ENCODE results near the gene MOB3A.
A peak's percentile ranks its signal among the peaks of the same experiment; 100 is the strongest.

The MOB3A gene

GRCh38 chr19:2049741-2050348 is 46.3 kb downstream of the MOB3A start:
- H3K36me3 ChIP-seq (ENCODE audit: insufficient read depth, low read length): peaks cover 24% of the 10 kb centered on the region
- peaks cover 53% of the 10 kb centered on the region for H3K4me1 ChIP-seq (ENCODE audit: insufficient read depth, low read length)
- peak overlapping the region; percentile 83 for H3K27ac ChIP-seq (ENCODE audit: low read depth, low read length)
- peak overlapping the region; percentile 59 to 86 for H3K4me3 ChIP-seq (ENCODE audit: low read depth in 1 of 2, low read length in 2 of 2)
- H3K9me3 ChIP-seq (ENCODE audit: low read length): no peaks in the 10 kb centered on the region
- H3K9ac ChIP-seq (ENCODE audit: low read length): peak overlapping the region; percentile 91
- H3K27me3 ChIP-seq (ENCODE audit: control insufficient read depth in 1 of 2, insufficient read depth in 2 of 2, low read length in 2 of 2): no peaks in the 10 kb centered on the region

GRCh38 chr19:2048959-2049740 is 47.0 kb downstream of the MOB3A start:
- Histone ChIP-seq H3K4me3 (ENCODE audit: low read depth in 1 of 2, low read length in 2 of 2) (peak overlapping the region; percentile 59 to 86), H3K36me3 (ENCODE audit: insufficient read depth, low read length) (peaks cover 31% of the 10 kb centered on the region), H3K9ac (ENCODE audit: low read length) (peak overlapping the region; percentile 91), H3K27me3 (ENCODE audit: control insufficient read depth in 1 of 2, insufficient read depth in 2 of 2, low read length in 2 of 2) (no peaks in the 10 kb centered on the region), H3K4me1 (ENCODE audit: insufficient read depth, low read length) (peaks cover 60% of the 10 kb centered on the region), H3K27ac (ENCODE audit: low read depth, low read length) (peak overlapping the region; percentile 83), H3K9me3 (ENCODE audit: low read length) (no peaks in the 10 kb centered on the region)

- peaks cover 36% of the 10 kb centered on the region for H3K36me3 ChIP-seq (ENCODE audit: insufficient read depth, low read length)
- no peaks in the 10 kb centered on the region for H3K9me3 ChIP-seq (ENCODE audit: low read length)
- peaks cover 66% of the 10 kb centered on the region for H3K4me1 ChIP-seq (ENCODE audit: insufficient read depth, low read length)
- H3K27me3 ChIP-seq (ENCODE audit: control insufficient read depth in 1 of 2, insufficient read depth in 2 of 2, low read length in 2 of 2): no peaks in the 10 kb centered on the region
- H3K9ac ChIP-seq (ENCODE audit: low read length): peak overlapping the region; percentile 91
- peak overlapping the region; percentile 59 to 86 for H3K4me3 ChIP-seq (ENCODE audit: low read depth in 1 of 2, low read length in 2 of 2)
- H3K27ac ChIP-seq (ENCODE audit: low read depth, low read length): peak overlapping the region; percentile 83
Observed at GRCh38 chr19:2048104-2048958, 47.8 kb downstream of the MOB3A start.

- H3K27ac ChIP-seq (ENCODE audit: low read depth, low read length): peak overlapping the region; percentile 42
Observed at GRCh38 chr19:2047449-2048103, 48.5 kb downstream of the MOB3A start.

GRCh38 chr19:2047076-2047448 is 49.1 kb downstream of the MOB3A start:
- no peaks in the 10 kb centered on the region for H3K9me3 ChIP-seq (ENCODE audit: low read length)
- H3K27me3 ChIP-seq (ENCODE audit: control insufficient read depth in 1 of 2, insufficient read depth in 2 of 2, low read length in 2 of 2): no peaks in the 10 kb centered on the region
- no peak overlapping the region for H3K4me3 ChIP-seq (ENCODE audit: low read depth in 1 of 2, low read length in 2 of 2)
- H3K9ac ChIP-seq (ENCODE audit: low read length): no peak overlapping the region
- H3K4me1 ChIP-seq (ENCODE audit: insufficient read depth, low read length): peaks cover 73% of the 10 kb centered on the region
- peak overlapping the region; percentile 42 for H3K27ac ChIP-seq (ENCODE audit: low read depth, low read length)
- H3K36me3 ChIP-seq (ENCODE audit: insufficient read depth, low read length): peaks cover 45% of the 10 kb centered on the region

More at GRCh38 chr19:2047449-2048103, 48.5 kb downstream of the MOB3A start:
- Histone ChIP-seq H3K4me3 (ENCODE audit: low read depth in 1 of 2, low read length in 2 of 2) (no peak overlapping the region), H3K9me3 (ENCODE audit: low read length) (no peaks in the 10 kb centered on the region), H3K36me3 (ENCODE audit: insufficient read depth, low read length) (peaks cover 43% of the 10 kb centered on the region), H3K27me3 (ENCODE audit: control insufficient read depth in 1 of 2, insufficient read depth in 2 of 2, low read length in 2 of 2) (no peaks in the 10 kb centered on the region), H3K9ac (ENCODE audit: low read length) (no peak overlapping the region), H3K4me1 (ENCODE audit: insufficient read depth, low read length) (peaks cover 74% of the 10 kb centered on the region)

GRCh38 chr19:2046046-2046907 is 49.8 kb downstream of the MOB3A start:
- no peak overlapping the region for H3K27ac ChIP-seq (ENCODE audit: low read depth, low read length)
- no peaks in the 10 kb centered on the region for H3K9me3 ChIP-seq (ENCODE audit: low read length)
- H3K27me3 ChIP-seq (ENCODE audit: control insufficient read depth in 1 of 2, insufficient read depth in 2 of 2, low read length in 2 of 2): no peaks in the 10 kb centered on the region
- H3K36me3 ChIP-seq (ENCODE audit: insufficient read depth, low read length): peaks cover 49% of the 10 kb centered on the region
- H3K4me1 ChIP-seq (ENCODE audit: insufficient read depth, low read length): peaks cover 71% of the 10 kb centered on the region
- H3K9ac ChIP-seq (ENCODE audit: low read length): no peak overlapping the region
- no peak overlapping the region for H3K4me3 ChIP-seq (ENCODE audit: low read depth in 1 of 2, low read length in 2 of 2)

GRCh38 chr19:2045501-2046045 is 50.6 kb downstream of the MOB3A start:
- Histone ChIP-seq H3K4me3 (ENCODE audit: low read depth in 1 of 2, low read length in 2 of 2) (no peak overlapping the region), H3K36me3 (ENCODE audit: insufficient read depth, low read length) (peaks cover 56% of the 10 kb centered on the region), H3K4me1 (ENCODE audit: insufficient read depth, low read length) (peaks cover 77% of the 10 kb centered on the region), H3K9ac (ENCODE audit: low read length) (no peak overlapping the region), H3K27ac (ENCODE audit: low read depth, low read length) (no peak overlapping the region), H3K27me3 (ENCODE audit: control insufficient read depth in 1 of 2, insufficient read depth in 2 of 2, low read length in 2 of 2) (no peaks in the 10 kb centered on the region), H3K9me3 (ENCODE audit: low read length) (no peaks in the 10 kb centered on the region)

- Histone ChIP-seq H3K9ac (ENCODE audit: low read length) (no peak overlapping the region), H3K4me1 (ENCODE audit: insufficient read depth, low read length) (peaks cover 77% of the 10 kb centered on the region), H3K9me3 (ENCODE audit: low read length) (no peaks in the 10 kb centered on the region), H3K27me3 (ENCODE audit: control insufficient read depth in 1 of 2, insufficient read depth in 2 of 2, low read length in 2 of 2) (no peaks in the 10 kb centered on the region), H3K27ac (ENCODE audit: low read depth, low read length) (no peak overlapping the region), H3K36me3 (ENCODE audit: insufficient read depth, low read length) (peaks cover 62% of the 10 kb centered on the region), H3K4me3 (ENCODE audit: low read depth in 1 of 2, low read length in 2 of 2) (no peak overlapping the region)
Observed at GRCh38 chr19:2044709-2045500, 51.2 kb downstream of the MOB3A start.

GRCh38 chr19:2043961-2044708 is 52.0 kb downstream of the MOB3A start:
- peak overlapping the region; percentile 42 for H3K27ac ChIP-seq (ENCODE audit: low read depth, low read length)
- peaks cover 65% of the 10 kb centered on the region for H3K36me3 ChIP-seq (ENCODE audit: insufficient read depth, low read length)

More at GRCh38 chr19:2043961-2044708, 52.0 kb downstream of the MOB3A start:
- Histone ChIP-seq H3K9ac (ENCODE audit: low read length) (no peak overlapping the region), H3K9me3 (ENCODE audit: low read length) (no peaks in the 10 kb centered on the region), H3K4me3 (ENCODE audit: low read depth in 1 of 2, low read length in 2 of 2) (no peak overlapping the region), H3K4me1 (ENCODE audit: insufficient read depth, low read length) (peaks cover 70% of the 10 kb centered on the region), H3K27me3 (ENCODE audit: control insufficient read depth in 1 of 2, insufficient read depth in 2 of 2, low read length in 2 of 2) (no peaks in the 10 kb centered on the region)
